ENCODE data around the gene CLDN15.
A peak's percentile ranks its signal among the peaks of the same experiment; 100 is the strongest.

Gene CLDN15

DNA sequence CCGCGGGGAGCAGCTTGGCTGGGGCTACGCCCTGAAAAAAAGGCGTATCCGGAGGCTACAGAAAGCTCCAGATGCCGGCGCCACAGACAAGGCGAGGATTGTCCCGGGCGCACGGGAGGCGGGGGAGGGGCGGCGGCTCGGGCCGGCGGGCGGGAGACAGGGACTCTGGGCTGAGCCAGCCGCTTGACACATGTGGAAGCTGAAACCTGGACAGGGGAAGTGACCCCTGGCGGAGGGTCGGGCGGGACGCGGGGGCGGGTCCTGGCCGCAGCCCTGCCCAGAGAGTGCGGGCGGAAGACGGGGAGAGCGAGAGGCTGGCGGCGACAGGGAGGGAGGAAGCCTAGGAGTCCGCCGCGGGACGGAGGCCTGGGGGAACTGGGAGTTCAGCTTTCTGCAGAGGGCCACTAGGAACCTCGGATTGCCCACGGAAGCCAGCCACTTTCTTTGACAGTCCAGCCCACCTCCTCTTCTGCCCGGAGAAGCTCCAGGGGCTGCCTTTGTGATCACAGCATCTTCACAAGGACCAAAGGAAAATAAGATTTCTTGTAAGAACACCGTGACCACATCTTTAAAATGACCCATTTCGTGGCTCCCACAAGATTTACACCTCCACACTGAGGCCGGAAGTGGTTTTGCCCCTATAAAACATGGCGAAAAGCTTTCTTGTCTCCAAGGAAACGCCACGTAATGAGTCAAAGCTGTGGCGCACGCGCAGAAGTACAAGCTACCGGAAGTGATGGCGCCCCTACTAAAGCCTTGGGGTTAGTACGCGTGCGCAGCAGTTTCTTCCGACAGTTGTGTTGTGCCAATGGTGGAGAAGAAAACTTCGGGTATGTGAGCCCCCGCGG, 20.0 kb downstream of the CLDN15 start, which contains the start of the genes PLOD3 and ZNHIT1:
TSS of gene PLOD3 (minus strand) at position 194 of the 848 bp plus-strand sequence. CDS start 307 bp downstream, outside the sequence.
TSS of gene ZNHIT1 (plus strand) at position 778 of the 848 bp plus-strand sequence. CDS start at position 809, 31 bp downstream.
- Histone ChIP-seq H3K4me3 (ENCODE audit: low read length) (peak within 1 kb of the TSS; percentile 97), H3K27me3 (replicated peaks; ENCODE audit: control insufficient read depth, insufficient read depth, low read length) (no peaks in the 10 kb centered on the region), H3K9me3 (ENCODE audit: control insufficient read depth, low read length) (no peaks in the 10 kb centered on the region), H3K9ac (ENCODE audit: low read length) (peak within 1 kb of the TSS; percentile 99), H3K36me3 (ENCODE audit: control insufficient read depth, insufficient read depth, low read length, severe bottlenecking) (peaks cover 31% of the 10 kb centered on the region), H3K4me1 (ENCODE audit: control insufficient read depth, insufficient read depth, low read length) (peaks cover 48% of the 10 kb centered on the region)
- peak; percentile 100 for DNase-seq (ENCODE audit: low read depth)

DNA sequence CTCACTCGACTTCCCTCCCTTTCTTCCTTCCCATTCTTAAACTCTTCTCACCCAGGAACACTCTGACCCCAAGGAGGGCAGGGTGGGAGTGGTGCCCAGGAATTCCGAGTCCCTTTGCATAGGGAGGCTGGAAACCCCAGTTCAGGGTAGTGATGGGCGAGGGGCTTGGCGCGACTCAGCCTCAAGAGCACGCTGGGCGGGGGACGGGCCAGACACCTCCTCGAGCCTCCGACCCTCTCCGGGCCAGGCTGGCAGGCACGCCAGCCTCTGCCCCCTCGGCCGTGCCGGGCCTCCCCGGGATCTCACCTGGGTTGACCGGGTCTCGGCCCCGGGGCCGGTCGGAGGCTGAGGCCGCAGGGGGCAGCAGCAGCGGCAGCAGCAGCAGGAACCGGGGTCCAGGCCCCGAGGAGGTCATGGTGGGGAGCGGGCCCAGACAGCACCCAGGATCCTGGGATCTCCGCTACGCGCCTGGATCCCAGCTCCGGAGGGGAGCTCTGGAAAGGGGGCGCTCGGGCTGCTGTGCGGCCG, 20.7 kb downstream of the CLDN15 start:
- peaks cover 48% of the 10 kb centered on the region for H3K4me1 ChIP-seq (ENCODE audit: control insufficient read depth, insufficient read depth, low read length)
- no peak for DNase-seq (ENCODE audit: low read depth)
- peak overlapping the region; percentile 97 for H3K4me3 ChIP-seq (ENCODE audit: low read length)
- peaks cover 32% of the 10 kb centered on the region for H3K36me3 ChIP-seq (ENCODE audit: control insufficient read depth, insufficient read depth, low read length, severe bottlenecking)
- H3K9me3 ChIP-seq (ENCODE audit: control insufficient read depth, low read length), result no peaks in the 10 kb centered on the region
- no peaks in the 10 kb centered on the region for H3K27me3 ChIP-seq (replicated peaks; ENCODE audit: control insufficient read depth, insufficient read depth, low read length)
- H3K9ac ChIP-seq (ENCODE audit: low read length), result peak overlapping the region; percentile 99

- DNase-seq (ENCODE audit: low read depth), result peak; percentile 50
- Histone ChIP-seq H3K4me3 (ENCODE audit: low read length) (peak overlapping the region; percentile 97), H3K9me3 (ENCODE audit: control insufficient read depth, low read length) (no peaks in the 10 kb centered on the region), H3K4me1 (ENCODE audit: control insufficient read depth, insufficient read depth, low read length) (peaks cover 43% of the 10 kb centered on the region), H3K36me3 (ENCODE audit: control insufficient read depth, insufficient read depth, low read length, severe bottlenecking) (peaks cover 33% of the 10 kb centered on the region), H3K9ac (ENCODE audit: low read length) (peak overlapping the region; percentile 99), H3K27me3 (replicated peaks; ENCODE audit: control insufficient read depth, insufficient read depth, low read length) (no peaks in the 10 kb centered on the region)
These were observed 21.4 kb downstream of the CLDN15 start for GRCh38 chr7:101216001-101216859.

GRCh38 chr7:101212014-101212413, 25.6 kb downstream of the CLDN15 start:
- Histone ChIP-seq H3K36me3 (ENCODE audit: control insufficient read depth, insufficient read depth, low read length, severe bottlenecking) (peaks cover 68% of the 10 kb centered on the region), H3K4me1 (ENCODE audit: control insufficient read depth, insufficient read depth, low read length) (peaks cover 21% of the 10 kb centered on the region), H3K9ac (ENCODE audit: low read length) (no peak overlapping the region), H3K27me3 (replicated peaks; ENCODE audit: control insufficient read depth, insufficient read depth, low read length) (no peaks in the 10 kb centered on the region), H3K4me3 (ENCODE audit: low read length) (no peak overlapping the region), H3K9me3 (ENCODE audit: control insufficient read depth, low read length) (no peaks in the 10 kb centered on the region)
- DNase-seq (ENCODE audit: low read depth), result no peak

DNA sequence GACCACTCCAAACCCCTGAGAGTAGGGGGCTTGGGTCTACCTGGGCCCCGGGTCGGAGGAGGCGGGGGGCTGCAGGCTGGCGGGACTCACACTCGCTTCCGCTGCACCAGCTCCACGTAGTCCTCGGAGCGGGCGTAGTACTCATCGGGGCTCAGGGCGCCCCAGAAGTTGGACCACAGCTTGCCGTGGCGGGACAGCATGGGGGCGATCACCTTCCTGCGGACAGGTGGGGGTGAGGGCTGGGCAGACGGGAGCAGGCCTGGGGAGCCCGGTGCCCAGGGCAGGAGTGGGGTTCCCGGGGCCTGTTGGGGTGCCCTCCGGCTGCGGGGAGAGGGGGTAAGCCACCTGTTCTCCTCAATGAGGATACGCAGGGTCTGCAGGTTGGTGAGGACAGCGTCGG, 26.1 kb downstream of the CLDN15 start:
- Histone ChIP-seq H3K36me3 (ENCODE audit: control insufficient read depth, insufficient read depth, low read length, severe bottlenecking) (peaks cover 70% of the 10 kb centered on the region), H3K9ac (ENCODE audit: low read length) (no peak overlapping the region), H3K27me3 (replicated peaks; ENCODE audit: control insufficient read depth, insufficient read depth, low read length) (no peaks in the 10 kb centered on the region), H3K4me1 (ENCODE audit: control insufficient read depth, insufficient read depth, low read length) (peaks cover 18% of the 10 kb centered on the region), H3K9me3 (ENCODE audit: control insufficient read depth, low read length) (no peaks in the 10 kb centered on the region), H3K4me3 (ENCODE audit: low read length) (no peak overlapping the region)
- DNase-seq (ENCODE audit: low read depth), result no peak

DNA sequence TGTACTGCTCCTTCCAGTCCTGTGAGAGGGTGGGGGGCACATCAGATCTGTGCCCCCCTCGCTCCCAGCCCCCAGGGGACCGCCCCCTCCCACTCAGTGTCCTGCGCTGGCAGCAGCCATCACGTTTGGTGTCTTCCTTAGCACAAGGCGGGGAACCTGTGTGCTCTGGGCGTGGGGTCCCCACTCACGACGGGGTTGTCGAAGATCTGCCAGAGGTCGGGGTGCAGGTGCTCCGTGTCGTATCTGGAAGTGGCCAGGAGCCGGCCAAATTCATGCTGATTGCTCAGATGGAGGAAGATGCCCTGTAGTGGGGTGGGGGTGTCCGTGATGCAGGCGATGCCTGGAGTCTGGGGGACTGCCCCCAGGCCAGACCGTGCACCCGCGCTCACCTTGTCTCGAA, 27.5 kb downstream of the CLDN15 start:
- no peak for DNase-seq (ENCODE audit: low read depth)
- no peaks in the 10 kb centered on the region for H3K27me3 ChIP-seq (replicated peaks; ENCODE audit: control insufficient read depth, insufficient read depth, low read length)
- peaks cover 71% of the 10 kb centered on the region for H3K36me3 ChIP-seq (ENCODE audit: control insufficient read depth, insufficient read depth, low read length, severe bottlenecking)
- no peaks in the 10 kb centered on the region for H3K9me3 ChIP-seq (ENCODE audit: control insufficient read depth, low read length)
- no peak overlapping the region for H3K4me3 ChIP-seq (ENCODE audit: low read length)
- H3K4me1 ChIP-seq (ENCODE audit: control insufficient read depth, insufficient read depth, low read length), result peaks cover 5% of the 10 kb centered on the region
- H3K9ac ChIP-seq (ENCODE audit: low read length), result no peak overlapping the region

- no peaks in the 10 kb centered on the region for H3K9me3 ChIP-seq (ENCODE audit: control insufficient read depth, low read length)
- peaks cover 62% of the 10 kb centered on the region for H3K36me3 ChIP-seq (ENCODE audit: control insufficient read depth, insufficient read depth, low read length, severe bottlenecking)
- no peaks in the 10 kb centered on the region for H3K4me1 ChIP-seq (ENCODE audit: control insufficient read depth, insufficient read depth, low read length)
- no peak for DNase-seq (ENCODE audit: low read depth)
- no peak overlapping the region for H3K4me3 ChIP-seq (ENCODE audit: low read length)
- H3K27me3 ChIP-seq (replicated peaks; ENCODE audit: control insufficient read depth, insufficient read depth, low read length), result no peaks in the 10 kb centered on the region
- no peak overlapping the region for H3K9ac ChIP-seq (ENCODE audit: low read length)
These were observed 28.8 kb downstream of the CLDN15 start for GRCh38 chr7:101208794-101209193.

DNA sequence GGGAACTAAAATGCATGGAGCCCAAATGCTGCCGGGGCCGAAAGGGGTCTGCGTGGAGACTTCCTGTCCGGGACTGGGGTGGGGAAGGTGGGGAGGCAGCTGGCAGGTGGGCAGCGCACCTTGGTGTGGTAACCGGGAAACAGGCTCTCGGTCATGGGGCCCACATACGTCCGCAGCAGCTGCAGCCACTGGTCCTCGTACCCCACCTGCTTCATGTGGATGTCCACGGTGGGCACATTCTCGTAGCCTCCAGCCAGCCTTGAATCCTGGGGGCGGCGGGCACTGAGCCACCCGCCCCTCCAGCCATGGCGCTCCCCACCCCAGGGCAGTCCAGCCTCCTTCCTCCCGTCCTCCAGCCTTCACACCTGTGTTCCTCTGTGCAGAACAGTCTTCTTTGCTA, 30.1 kb downstream of the CLDN15 start:
- Histone ChIP-seq H3K4me3 (ENCODE audit: low read length) (no peak overlapping the region), H3K9ac (ENCODE audit: low read length) (no peak overlapping the region), H3K9me3 (ENCODE audit: control insufficient read depth, low read length) (no peaks in the 10 kb centered on the region), H3K36me3 (ENCODE audit: control insufficient read depth, insufficient read depth, low read length, severe bottlenecking) (peaks cover 57% of the 10 kb centered on the region), H3K27me3 (replicated peaks; ENCODE audit: control insufficient read depth, insufficient read depth, low read length) (no peaks in the 10 kb centered on the region), H3K4me1 (ENCODE audit: control insufficient read depth, insufficient read depth, low read length) (no peaks in the 10 kb centered on the region)
- DNase-seq (ENCODE audit: low read depth), result no peak

- H3K4me3 ChIP-seq (ENCODE audit: low read length), result no peak overlapping the region
- no peaks in the 10 kb centered on the region for H3K9me3 ChIP-seq (ENCODE audit: control insufficient read depth, low read length)
- H3K4me1 ChIP-seq (ENCODE audit: control insufficient read depth, insufficient read depth, low read length), result peaks cover 2% of the 10 kb centered on the region
- H3K9ac ChIP-seq (ENCODE audit: low read length), result no peak overlapping the region
- no peak for DNase-seq (ENCODE audit: low read depth)
- peaks cover 49% of the 10 kb centered on the region for H3K36me3 ChIP-seq (ENCODE audit: control insufficient read depth, insufficient read depth, low read length, severe bottlenecking)
- H3K27me3 ChIP-seq (replicated peaks; ENCODE audit: control insufficient read depth, insufficient read depth, low read length), result peaks cover 4% of the 10 kb centered on the region
These were observed 30.9 kb downstream of the CLDN15 start for GRCh38 chr7:101206665-101207042.

DNA sequence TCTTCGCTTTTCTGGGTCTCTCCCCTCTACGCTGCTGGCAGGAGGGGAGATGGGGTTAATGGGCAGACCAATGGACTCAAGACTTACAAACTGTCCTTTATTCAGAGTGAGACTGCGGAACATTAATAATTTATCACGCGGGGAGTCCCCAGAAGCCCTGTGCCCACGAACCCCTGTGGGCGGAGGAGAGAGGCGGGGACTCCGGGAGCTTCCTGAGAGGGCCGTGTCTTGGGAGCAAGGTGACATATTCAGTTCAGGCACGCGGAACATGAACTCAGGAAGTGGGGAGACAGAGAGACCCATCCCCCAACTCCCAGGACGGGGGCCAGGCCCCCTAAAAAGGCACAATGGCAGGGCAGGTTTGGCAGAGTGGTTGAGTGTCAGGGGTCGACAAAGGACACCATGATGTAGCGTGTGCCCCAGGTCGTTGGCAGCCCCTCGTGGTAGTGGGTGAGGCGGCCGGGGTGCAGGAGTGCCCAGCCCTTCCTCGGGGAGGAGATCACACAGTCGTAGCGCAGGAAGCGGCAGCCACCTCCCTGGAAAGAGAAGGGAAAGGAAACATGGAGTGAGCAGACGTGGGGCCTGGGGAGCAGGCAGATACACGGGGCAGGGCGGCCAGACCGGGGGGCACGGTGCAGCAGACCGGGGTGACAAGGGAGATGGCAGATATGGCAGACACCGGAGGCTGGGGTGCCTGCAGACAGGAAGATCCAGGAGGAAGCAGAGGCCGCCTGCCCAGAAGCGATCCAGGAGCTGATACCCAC, 31.5 kb downstream of the CLDN15 start:
- Histone ChIP-seq H3K27me3 (replicated peaks; ENCODE audit: control insufficient read depth, insufficient read depth, low read length) (peaks cover 8% of the 10 kb centered on the region), H3K36me3 (ENCODE audit: control insufficient read depth, insufficient read depth, low read length, severe bottlenecking) (peaks cover 44% of the 10 kb centered on the region), H3K4me1 (ENCODE audit: control insufficient read depth, insufficient read depth, low read length) (peaks cover 3% of the 10 kb centered on the region), H3K9me3 (ENCODE audit: control insufficient read depth, low read length) (no peaks in the 10 kb centered on the region), H3K4me3 (ENCODE audit: low read length) (no peak overlapping the region), H3K9ac (ENCODE audit: low read length) (no peak overlapping the region)
- DNase-seq (ENCODE audit: low read depth), result no peak

Data from adipocyte (in vitro differentiated cells).